ENCODE results near the gene BATF3.

BATF3 gene

GRCh38 chr1:212651521-212651920 lies 48.1 kb downstream of the BATF3 start:
- H3K4me3 ChIP-seq (ENCODE audit: low read length), result no peak overlapping the region
- 94% methylated on average over 4 of the region's 4 CpGs for WGBS
- H3K36me3 ChIP-seq (ENCODE audit: insufficient read depth, low read length), result no peaks in the 10 kb centered on the region
- no peaks in the 10 kb centered on the region for H3K4me1 ChIP-seq (ENCODE audit: insufficient read depth, low read length)
- no peaks in the 10 kb centered on the region for H3K27me3 ChIP-seq (ENCODE audit: insufficient read depth, low read length)
- no peak overlapping the region for H3K27ac ChIP-seq (ENCODE audit: low read depth, low read length)
- H3K9ac ChIP-seq (ENCODE audit: low read depth, low read length), result no peak overlapping the region
- H3K9me3 ChIP-seq (ENCODE audit: insufficient read depth, low read depth, low read length), result no peaks in the 10 kb centered on the region

DNA sequence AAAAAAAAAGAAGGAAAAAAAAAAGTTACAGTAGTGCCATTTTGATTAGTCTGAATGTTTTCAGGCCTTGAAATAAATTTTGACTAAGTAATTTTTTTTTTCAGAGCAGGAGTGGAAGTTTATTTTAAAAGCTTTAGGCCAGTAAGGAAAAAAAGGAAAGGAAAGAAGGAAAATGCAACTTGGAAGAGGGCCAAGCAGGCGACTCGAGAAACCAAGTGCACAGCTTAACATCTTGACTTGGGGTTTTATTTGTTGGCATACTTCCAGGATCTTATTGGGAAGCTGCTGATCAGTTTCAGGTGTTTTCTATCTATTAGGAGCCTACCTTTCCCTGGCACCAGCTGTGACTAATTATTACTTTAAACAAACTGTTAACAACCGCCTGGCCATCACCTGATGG lies 49.4 kb downstream of the BATF3 start:
- H3K4me1 ChIP-seq (ENCODE audit: insufficient read depth, low read length), result no peaks in the 10 kb centered on the region
- no peak overlapping the region for H3K4me3 ChIP-seq (ENCODE audit: low read length)
- H3K9me3 ChIP-seq (ENCODE audit: insufficient read depth, low read depth, low read length), result no peaks in the 10 kb centered on the region
- WGBS, result 89% methylated on average over 2 of the region's 3 CpGs
- H3K27me3 ChIP-seq (ENCODE audit: insufficient read depth, low read length), result no peaks in the 10 kb centered on the region
- H3K27ac ChIP-seq (ENCODE audit: low read depth, low read length), result no peak overlapping the region
- no peak overlapping the region for H3K9ac ChIP-seq (ENCODE audit: low read depth, low read length)
- H3K36me3 ChIP-seq (ENCODE audit: insufficient read depth, low read length), result no peaks in the 10 kb centered on the region

GRCh38 chr1:212649020-212649419 lies 50.6 kb downstream of the BATF3 start:
- WGBS, result 100% methylated on average over 1 of the region's 2 CpGs
- H3K36me3 ChIP-seq (ENCODE audit: insufficient read depth, low read length), result no peaks in the 10 kb centered on the region

GRCh38 chr1:212648431-212648830 lies 51.2 kb downstream of the BATF3 start:
- Histone ChIP-seq H3K27me3 (ENCODE audit: insufficient read depth, low read length) (no peaks in the 10 kb centered on the region), H3K9me3 (ENCODE audit: insufficient read depth, low read depth, low read length) (no peaks in the 10 kb centered on the region), H3K36me3 (ENCODE audit: insufficient read depth, low read length) (no peaks in the 10 kb centered on the region), H3K27ac (ENCODE audit: low read depth, low read length) (no peak overlapping the region), H3K4me1 (ENCODE audit: insufficient read depth, low read length) (no peaks in the 10 kb centered on the region), H3K9ac (ENCODE audit: low read depth, low read length) (no peak overlapping the region), H3K4me3 (ENCODE audit: low read length) (no peak overlapping the region)
- WGBS, result 95% methylated on average over 3 of the region's 3 CpGs

More at GRCh38 chr1:212649020-212649419, 50.6 kb downstream of the BATF3 start:
- Histone ChIP-seq H3K4me1 (ENCODE audit: insufficient read depth, low read length) (no peaks in the 10 kb centered on the region), H3K9ac (ENCODE audit: low read depth, low read length) (no peak overlapping the region), H3K9me3 (ENCODE audit: insufficient read depth, low read depth, low read length) (no peaks in the 10 kb centered on the region), H3K27me3 (ENCODE audit: insufficient read depth, low read length) (no peaks in the 10 kb centered on the region), H3K27ac (ENCODE audit: low read depth, low read length) (no peak overlapping the region), H3K4me3 (ENCODE audit: low read length) (no peak overlapping the region)

DNA sequence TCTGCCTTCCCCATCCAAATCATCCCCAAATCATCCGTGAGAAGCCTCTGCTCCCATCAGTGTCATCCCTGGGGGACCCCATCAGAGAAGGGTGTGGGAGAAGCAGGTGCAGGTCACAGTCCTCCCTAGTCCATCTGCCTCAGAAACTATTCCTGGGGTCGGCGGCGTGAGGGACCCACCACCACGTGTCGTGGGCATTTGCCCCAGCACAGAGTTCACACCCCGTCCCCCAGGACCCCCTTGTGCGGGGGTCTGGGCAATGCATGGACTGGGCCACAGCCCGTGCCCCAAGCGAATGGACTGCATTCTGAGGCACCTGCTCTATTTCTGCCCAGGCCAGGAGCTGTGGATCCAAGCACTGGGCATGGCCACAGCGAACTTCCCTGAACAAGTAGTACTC lies 52.6 kb downstream of the BATF3 start:
- no peaks in the 10 kb centered on the region for H3K9me3 ChIP-seq (ENCODE audit: insufficient read depth, low read depth, low read length)
- H3K36me3 ChIP-seq (ENCODE audit: insufficient read depth, low read length), result no peaks in the 10 kb centered on the region
- H3K27me3 ChIP-seq (ENCODE audit: insufficient read depth, low read length), result no peaks in the 10 kb centered on the region
- no peaks in the 10 kb centered on the region for H3K4me1 ChIP-seq (ENCODE audit: insufficient read depth, low read length)
- no peak overlapping the region for H3K4me3 ChIP-seq (ENCODE audit: low read length)
- H3K27ac ChIP-seq (ENCODE audit: low read depth, low read length), result no peak overlapping the region
- 96% methylated on average over 11 of the region's 11 CpGs for WGBS
- no peak overlapping the region for H3K9ac ChIP-seq (ENCODE audit: low read depth, low read length)

DNA sequence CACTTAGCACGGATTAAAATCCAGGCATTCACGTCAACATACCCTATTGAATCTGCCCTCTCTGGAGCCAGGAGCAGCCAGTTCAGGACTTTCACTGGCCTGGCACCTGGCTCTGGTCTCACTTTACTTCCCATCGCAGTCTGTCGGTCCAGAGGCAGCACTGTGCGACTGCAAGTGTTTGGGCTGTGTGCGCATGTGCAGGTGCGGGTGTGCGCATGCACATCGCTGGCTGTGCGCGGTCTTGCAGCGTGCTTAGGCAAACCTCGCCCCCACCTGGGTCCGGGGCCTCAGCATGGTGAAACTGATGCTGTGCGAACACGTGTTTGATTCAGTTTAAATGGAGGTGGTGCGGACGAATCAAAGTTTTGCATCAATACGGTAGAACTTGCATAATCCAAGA lies 53.1 kb downstream of the BATF3 start:
- Histone ChIP-seq H3K9me3 (ENCODE audit: insufficient read depth, low read depth, low read length) (no peaks in the 10 kb centered on the region), H3K9ac (ENCODE audit: low read depth, low read length) (no peak overlapping the region), H3K27me3 (ENCODE audit: insufficient read depth, low read length) (no peaks in the 10 kb centered on the region), H3K4me3 (ENCODE audit: low read length) (no peak overlapping the region), H3K36me3 (ENCODE audit: insufficient read depth, low read length) (no peaks in the 10 kb centered on the region), H3K27ac (ENCODE audit: low read depth, low read length) (no peak overlapping the region), H3K4me1 (ENCODE audit: insufficient read depth, low read length) (no peaks in the 10 kb centered on the region)
- 96% methylated on average over 19 of the region's 19 CpGs for WGBS

- no peaks in the 10 kb centered on the region for H3K36me3 ChIP-seq (ENCODE audit: insufficient read depth, low read length)
- H3K4me3 ChIP-seq (ENCODE audit: low read length), result no peak overlapping the region
- H3K4me1 ChIP-seq (ENCODE audit: insufficient read depth, low read length), result no peaks in the 10 kb centered on the region
- no peak overlapping the region for H3K9ac ChIP-seq (ENCODE audit: low read depth, low read length)
- no peak overlapping the region for H3K27ac ChIP-seq (ENCODE audit: low read depth, low read length)
- whole genome bisulfite sequencing, result 88% methylated on average over 12 of the region's 13 CpGs
- no peaks in the 10 kb centered on the region for H3K27me3 ChIP-seq (ENCODE audit: insufficient read depth, low read length)
- no peaks in the 10 kb centered on the region for H3K9me3 ChIP-seq (ENCODE audit: insufficient read depth, low read depth, low read length)
Observed at GRCh38 chr1:212645546-212646543, 53.8 kb downstream of the BATF3 start.

DNA sequence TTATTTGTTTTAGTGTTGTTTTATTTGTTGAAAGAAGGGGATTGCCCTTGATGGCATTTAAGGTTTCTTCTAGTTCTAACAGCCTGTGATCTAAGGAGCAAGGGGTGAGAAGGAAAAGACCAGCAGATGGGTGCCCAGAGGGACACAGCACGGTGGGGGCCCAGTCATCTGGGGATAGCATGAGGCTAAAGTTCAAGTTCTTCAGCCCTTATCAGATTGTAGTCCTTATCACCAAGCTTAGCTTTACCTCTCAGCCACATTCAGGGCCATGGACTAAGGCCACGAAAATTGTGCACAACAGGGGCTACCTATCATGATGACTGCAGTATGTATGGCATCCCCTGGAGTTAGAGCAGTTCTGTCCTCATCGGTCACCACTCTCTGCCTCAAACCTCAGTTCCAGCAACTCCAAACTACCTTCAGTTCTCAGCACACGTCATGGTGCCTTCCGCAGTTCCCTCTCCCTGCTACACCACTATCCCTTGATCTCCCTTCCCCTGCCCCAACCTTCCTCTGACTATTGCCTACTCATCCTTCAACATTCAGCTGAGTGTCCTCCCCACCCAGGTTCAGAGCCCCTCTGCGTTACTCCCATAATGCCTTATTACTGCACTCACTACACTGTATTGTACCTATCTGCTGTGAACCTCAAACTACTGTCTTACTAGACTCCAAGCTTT lies 54.6 kb downstream of the BATF3 start:
- WGBS, result 89% methylated on average over 6 of the region's 6 CpGs
- Histone ChIP-seq H3K27me3 (ENCODE audit: insufficient read depth, low read length) (no peaks in the 10 kb centered on the region), H3K9ac (ENCODE audit: low read depth, low read length) (no peak overlapping the region), H3K4me1 (ENCODE audit: insufficient read depth, low read length) (no peaks in the 10 kb centered on the region), H3K36me3 (ENCODE audit: insufficient read depth, low read length) (no peaks in the 10 kb centered on the region), H3K9me3 (ENCODE audit: insufficient read depth, low read depth, low read length) (no peaks in the 10 kb centered on the region), H3K27ac (ENCODE audit: low read depth, low read length) (no peak overlapping the region), H3K4me3 (ENCODE audit: low read length) (no peak overlapping the region)

- H3K4me3 ChIP-seq (ENCODE audit: low read length), result no peak overlapping the region
- no peaks in the 10 kb centered on the region for H3K9me3 ChIP-seq (ENCODE audit: insufficient read depth, low read depth, low read length)
- H3K36me3 ChIP-seq (ENCODE audit: insufficient read depth, low read length), result no peaks in the 10 kb centered on the region
- no peaks in the 10 kb centered on the region for H3K4me1 ChIP-seq (ENCODE audit: insufficient read depth, low read length)
- no peak overlapping the region for H3K9ac ChIP-seq (ENCODE audit: low read depth, low read length)
- no peaks in the 10 kb centered on the region for H3K27me3 ChIP-seq (ENCODE audit: insufficient read depth, low read length)
- WGBS, result 89% methylated on average over 2 of the region's 2 CpGs
- H3K27ac ChIP-seq (ENCODE audit: low read depth, low read length), result no peak overlapping the region
Observed at GRCh38 chr1:212643877-212644276, 55.8 kb downstream of the BATF3 start.

GRCh38 chr1:212641956-212642355 lies 57.7 kb downstream of the BATF3 start:
- H3K4me1 ChIP-seq (ENCODE audit: insufficient read depth, low read length), result peaks cover 5% of the 10 kb centered on the region; the same call in 1 of the 2 replicates
- no peaks in the 10 kb centered on the region for H3K36me3 ChIP-seq (ENCODE audit: insufficient read depth, low read length)
- no peak overlapping the region for H3K9ac ChIP-seq (ENCODE audit: low read depth, low read length)
- no peak overlapping the region for H3K27ac ChIP-seq (ENCODE audit: low read depth, low read length)
- no CpG with 5 or more reads among the region's 1 CpG for WGBS
- H3K9me3 ChIP-seq (ENCODE audit: insufficient read depth, low read depth, low read length), result no peaks in the 10 kb centered on the region
- no peaks in the 10 kb centered on the region for H3K27me3 ChIP-seq (ENCODE audit: insufficient read depth, low read length)
- H3K4me3 ChIP-seq (ENCODE audit: low read length), result no peak overlapping the region

- Histone ChIP-seq H3K27ac (ENCODE audit: low read depth, low read length) (no peak overlapping the region), H3K9ac (ENCODE audit: low read depth, low read length) (no peak overlapping the region), H3K9me3 (ENCODE audit: insufficient read depth, low read depth, low read length) (no peaks in the 10 kb centered on the region)
Observed at GRCh38 chr1:212640223-212640878, 59.3 kb downstream of the BATF3 start.

More at GRCh38 chr1:212640223-212640878, 59.3 kb downstream of the BATF3 start:
- H3K4me1 ChIP-seq (ENCODE audit: insufficient read depth, low read length), result peaks cover 5% of the 10 kb centered on the region; the same call in 1 of the 2 replicates
- WGBS, result 100% methylated on average over 1 of the region's 3 CpGs
- no peak overlapping the region for H3K4me3 ChIP-seq (ENCODE audit: low read length)
- no peaks in the 10 kb centered on the region for H3K27me3 ChIP-seq (ENCODE audit: insufficient read depth, low read length)
- H3K36me3 ChIP-seq (ENCODE audit: insufficient read depth, low read length), result no peaks in the 10 kb centered on the region
